ENCODE results near the gene CSNK1A1L.
"Not testable (repeated sequence)": the region's sequence is repeated elsewhere in the genome, so short reads cannot be mapped to it uniquely, and the experiment has no call there.

The CSNK1A1L gene

DNA sequence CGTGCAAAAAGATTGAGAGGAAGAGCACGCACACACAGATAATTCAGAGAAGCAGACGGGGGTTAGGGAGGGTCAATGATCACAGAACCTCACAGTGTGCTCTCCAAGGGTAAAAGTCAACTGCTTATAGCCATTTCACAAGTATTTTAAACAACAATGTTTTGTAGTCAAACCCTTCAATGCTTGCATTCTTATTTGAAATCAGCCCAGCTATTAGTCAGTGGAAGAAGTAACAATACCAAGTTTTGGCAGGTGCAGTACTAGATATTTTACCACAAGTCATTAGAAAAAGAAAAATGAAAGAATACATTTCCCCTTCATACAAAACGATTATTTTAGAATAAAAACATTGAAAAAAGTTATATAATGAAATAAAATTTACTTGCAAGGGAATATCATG lies 2.6 kb downstream of the CSNK1A1L start:
- DNase-seq = no peak

DNA sequence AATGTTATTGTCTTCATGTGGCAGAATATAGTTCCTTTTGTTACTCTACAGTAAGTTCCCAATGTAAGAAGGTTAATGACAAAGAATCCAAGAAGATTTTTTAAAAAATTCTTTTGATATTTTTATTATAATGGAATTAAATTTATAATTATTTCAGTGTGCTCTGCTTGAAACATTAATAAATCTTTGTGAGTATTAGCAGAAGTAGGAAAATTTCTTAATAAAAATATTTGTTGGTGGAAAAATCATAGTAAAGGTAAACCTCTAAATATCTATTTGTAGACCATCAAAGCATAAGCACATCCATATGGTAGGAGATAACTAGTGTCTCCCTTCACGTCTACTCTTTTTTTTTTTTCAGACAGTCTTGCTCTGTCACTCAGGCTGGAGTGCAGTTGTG lies 4.3 kb downstream of the CSNK1A1L start:
- DNase-seq = no peak

DNA sequence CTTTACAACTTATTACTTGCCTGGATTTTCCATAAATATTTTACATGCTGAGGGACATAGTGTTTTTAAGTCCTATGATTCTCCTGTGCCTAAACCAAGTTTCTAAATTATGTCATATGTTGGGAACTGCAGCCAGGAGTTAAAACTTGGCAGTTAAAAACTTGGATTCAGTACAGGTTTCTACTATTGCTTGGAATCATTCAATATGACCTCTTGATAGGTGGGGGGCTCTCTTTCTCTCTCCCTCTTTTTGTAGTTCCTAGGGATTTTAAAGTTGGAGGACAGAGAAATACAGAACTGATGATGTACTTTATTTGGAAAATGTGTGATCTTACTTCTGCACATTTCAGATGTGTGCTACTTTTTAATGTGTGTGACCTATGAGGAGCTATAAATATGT lies 4.7 kb downstream of the CSNK1A1L start:
- no peak for DNase-seq

DNA sequence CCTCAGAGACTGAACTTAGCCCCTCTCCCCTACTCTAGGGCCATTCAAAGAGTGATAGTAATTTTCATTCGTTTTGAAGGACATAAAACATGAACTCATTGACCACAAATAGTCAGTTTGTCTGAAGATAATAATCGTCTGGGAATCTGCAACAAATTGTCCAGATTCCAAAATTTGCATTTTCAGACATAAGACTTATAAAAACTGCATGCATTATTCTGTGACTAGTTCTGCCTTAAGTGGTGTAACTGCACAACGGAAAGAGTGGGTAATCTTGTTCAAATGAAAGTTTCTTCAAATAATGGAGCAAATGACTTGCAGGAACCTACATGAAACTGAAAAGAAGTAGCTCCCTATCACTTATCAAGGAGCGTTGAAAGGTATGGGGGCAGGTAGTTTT lies 8.4 kb downstream of the CSNK1A1L start:
- no peak for DNase-seq

DNA sequence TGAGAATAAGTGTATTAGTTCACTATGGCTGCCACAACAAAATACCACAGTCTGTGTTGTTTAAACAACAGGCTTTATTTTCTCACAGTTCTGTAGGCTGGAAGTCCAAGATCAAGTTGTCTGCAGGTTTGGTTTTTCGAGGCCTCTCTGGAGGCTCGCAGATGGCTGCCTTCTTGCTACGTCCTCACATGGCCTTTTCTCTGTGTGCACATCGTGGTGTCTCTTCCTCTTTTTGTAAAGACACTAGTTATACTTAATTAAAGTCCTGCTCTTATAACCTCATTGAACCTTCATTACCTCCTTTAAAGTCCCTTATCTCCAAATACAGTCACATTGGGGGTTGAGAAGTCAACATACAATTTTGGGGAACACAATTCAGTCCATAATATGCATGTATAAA lies 10.6 kb downstream of the CSNK1A1L start:
- no peak for DNase-seq

DNA sequence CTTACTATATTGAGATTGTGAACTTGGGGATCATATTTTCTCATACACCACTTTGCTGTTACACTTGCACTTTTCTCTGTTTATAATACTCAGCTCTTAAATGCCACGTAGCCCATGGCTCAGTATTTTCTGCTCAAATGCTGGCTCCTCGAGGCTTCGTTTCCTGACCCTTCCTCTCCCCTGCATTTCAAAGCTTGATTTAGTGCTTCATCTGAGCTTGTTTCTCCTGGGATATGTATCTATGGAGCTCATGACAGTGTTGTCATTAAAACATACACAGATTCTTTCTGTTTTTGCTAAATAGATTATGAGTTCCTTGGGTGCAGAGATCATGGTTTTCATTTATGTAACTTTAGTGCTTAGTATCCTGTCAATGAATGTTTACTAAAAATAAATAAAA lies 11.4 kb downstream of the CSNK1A1L start:
- no peak for DNase-seq

DNA sequence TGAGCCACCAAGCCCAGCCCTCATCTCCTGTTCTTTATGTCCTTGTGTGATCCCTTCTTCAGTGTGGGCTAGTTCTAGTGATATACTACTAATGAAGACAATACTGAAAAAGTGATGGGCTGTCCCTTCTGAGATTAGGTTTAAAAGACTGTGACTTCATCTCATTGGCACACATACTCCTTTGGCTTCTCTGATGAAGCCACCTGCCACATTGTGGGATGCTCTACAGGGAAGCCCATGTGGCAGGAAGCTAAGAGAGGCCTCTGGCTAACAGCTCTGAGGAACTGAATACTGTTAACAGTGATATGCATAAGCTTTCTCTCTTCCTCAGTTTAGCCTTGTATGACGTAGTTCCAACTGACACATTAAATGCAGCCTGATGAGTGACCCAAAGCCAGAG lies 13.6 kb downstream of the CSNK1A1L start:
- DNase-seq = no peak

DNA sequence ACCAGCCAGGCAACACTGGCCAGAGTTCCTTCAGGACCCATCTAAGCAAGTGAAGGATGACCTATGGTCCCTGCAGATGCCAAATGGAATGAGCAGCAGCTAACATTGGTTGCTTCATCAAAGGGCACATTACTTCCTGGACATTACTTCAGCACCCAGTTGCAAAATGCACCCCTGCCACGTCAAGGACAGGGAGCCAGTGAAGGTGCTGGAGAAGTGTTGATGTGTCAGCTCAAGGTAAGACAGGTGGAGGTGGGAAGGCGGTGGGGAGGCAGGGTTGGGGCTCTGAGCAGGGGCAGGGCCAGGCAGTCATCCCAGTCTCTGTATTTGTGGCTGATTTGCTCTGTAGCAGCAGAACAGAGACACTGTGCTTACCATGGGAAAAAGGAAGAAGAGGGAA lies 14.6 kb downstream of the CSNK1A1L start:
- no peak for DNase-seq

DNA sequence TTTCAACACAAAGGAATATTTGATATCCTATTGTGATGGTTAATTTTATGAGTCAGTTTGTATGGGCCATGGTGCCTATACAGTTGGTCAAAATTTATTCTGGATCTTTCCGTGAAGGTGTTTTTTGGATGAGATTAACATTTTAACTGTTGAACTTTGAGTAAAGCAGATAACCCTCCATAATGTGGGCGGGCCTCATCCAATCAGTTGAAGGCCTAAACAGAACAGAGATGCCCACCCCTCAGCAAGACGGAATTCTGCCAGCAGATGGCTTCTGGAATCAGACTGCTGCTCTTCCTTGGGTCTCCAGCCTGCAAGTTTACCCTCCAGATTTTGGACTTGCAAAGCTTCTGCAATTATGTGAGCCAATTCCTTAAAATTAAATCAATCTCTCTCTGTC lies 16.0 kb downstream of the CSNK1A1L start:
- no peak for DNase-seq

DNA sequence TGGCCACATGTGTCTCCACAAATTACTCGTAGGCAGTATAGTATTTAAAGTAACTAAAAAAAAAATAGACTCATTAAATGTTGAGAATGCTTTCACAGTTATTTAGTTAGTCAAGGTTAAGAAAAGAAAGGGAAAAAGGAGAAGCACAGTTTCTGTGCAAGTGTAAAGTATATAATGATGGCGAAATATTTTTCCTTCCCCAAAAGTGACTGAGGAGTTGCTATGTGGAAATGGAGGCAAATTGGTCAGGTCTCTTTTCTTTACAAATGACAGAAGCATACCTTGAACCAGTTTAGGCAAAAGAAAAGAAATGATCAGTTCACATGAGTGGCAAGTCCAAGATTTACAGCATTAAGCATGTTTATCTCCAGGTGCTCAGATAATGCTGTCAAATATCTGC lies 18.0 kb downstream of the CSNK1A1L start:
- no peak for DNase-seq

DNA sequence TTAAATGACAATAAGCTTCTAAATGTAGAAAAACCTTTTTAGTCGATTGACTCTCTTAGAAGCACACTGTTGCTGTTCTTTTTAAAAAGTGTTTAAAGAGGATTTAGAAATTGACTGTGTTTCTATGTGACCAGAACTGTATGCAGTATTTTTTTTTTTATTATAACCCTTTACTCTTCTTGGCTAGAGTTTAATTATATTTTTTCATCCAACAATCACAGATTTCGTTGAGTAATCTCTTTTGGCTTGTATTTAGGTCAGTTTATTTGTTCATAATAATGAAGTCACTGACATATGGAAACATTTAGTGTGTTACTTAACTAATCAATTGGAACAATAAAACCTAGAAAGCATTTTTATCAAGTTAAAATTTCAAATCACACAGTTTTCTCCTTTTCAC lies 19.9 kb downstream of the CSNK1A1L start:
- no peak for DNase-seq

DNA sequence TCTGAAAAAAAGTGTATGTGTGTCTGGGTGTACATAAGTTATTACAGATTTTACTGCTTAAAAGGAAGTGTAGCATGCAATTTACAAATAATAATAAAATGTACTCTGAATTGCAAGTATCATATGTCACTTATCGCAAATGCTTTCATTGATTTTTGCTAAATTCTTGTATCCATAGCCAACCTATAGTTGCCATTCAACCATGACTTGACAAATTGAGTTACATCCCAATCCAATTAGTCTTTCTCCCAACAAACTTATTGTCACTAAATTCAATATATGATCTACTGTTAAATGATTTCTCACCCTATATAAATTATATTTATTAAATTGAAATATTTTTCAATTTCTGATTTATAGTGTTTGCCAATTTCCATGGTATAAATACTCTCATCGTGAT lies 28.6 kb downstream of the CSNK1A1L start:
- DNase-seq = no peak

DNA sequence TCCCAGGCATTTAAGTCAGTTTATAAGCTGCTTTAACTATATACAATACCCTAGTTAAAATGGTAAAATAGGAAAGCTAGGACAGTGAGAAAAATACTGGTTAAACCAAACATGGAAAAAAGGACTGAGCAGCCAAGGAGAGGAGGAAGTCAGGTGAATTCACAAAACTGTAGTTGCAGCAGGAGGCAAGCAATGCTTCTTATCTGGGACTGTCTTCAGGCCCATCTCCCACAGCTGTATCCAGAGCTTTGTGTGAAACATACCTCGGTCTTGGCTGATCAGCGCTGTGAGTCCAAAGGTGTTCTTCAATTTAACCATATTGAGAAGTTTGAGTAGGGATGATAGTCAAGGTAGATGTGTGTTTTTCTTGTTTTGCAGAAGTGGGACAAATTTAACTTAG lies 30.3 kb downstream of the CSNK1A1L start:
- DNase-seq = no peak

DNA sequence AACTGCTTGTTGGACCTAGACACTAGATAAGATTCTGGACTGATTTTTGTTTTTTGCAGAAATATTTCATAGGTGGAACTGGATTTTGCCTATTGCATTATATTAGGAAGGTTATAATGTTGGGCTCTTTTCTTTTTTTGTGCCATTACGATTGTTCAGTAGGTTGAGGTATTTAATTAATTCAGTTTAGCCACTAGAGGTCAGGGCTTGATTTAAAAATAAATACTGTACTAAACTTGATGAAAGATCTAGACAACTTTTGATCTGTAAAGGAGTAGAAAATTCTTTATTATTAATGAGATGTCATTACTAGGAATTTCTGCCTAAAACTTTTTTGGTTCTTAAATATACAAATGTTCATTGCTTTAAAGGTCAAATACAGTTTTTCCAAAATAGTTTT lies 30.8 kb downstream of the CSNK1A1L start:
- DNase-seq = no peak

DNA sequence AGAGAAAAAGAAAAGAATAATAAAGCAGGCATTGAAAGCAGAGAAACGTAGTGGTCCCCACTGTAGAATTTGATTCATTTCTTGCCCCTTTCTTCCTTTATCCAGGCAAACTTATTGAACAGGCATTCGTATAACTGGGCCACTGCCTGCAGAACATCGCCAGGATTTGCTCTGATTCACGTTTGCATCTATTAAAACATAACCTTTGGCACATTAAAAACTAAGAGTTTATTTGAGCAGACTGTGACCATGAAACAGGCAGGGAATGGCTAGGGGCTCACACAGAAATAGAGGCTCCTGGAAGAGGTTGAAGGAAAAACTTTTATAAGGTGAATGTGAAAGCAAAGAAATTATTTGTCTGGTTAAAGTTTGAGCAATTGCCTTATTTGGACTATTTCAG lies 33.4 kb downstream of the CSNK1A1L start:
- no peak for DNase-seq

DNA sequence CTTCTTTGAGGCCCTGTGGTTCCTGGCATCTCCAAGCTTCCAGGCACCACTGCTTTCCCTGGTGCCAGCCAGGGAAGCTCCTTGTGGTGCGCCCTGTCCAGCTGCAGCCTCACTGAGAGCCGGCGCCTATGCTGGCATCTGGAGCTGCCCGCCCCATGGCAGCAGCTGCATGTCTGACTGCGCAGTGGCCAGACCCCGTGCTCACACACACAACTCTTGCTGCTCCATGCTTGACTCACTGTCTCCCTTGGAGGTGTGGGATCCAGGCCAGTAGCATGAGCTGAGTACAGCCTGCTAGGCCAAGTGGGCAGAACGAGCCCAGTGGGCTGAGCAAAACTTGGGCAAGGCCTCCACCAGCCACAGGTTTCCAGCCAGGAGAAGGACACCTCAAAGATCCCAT lies 34.5 kb downstream of the CSNK1A1L start:
- no peak for DNase-seq

DNA sequence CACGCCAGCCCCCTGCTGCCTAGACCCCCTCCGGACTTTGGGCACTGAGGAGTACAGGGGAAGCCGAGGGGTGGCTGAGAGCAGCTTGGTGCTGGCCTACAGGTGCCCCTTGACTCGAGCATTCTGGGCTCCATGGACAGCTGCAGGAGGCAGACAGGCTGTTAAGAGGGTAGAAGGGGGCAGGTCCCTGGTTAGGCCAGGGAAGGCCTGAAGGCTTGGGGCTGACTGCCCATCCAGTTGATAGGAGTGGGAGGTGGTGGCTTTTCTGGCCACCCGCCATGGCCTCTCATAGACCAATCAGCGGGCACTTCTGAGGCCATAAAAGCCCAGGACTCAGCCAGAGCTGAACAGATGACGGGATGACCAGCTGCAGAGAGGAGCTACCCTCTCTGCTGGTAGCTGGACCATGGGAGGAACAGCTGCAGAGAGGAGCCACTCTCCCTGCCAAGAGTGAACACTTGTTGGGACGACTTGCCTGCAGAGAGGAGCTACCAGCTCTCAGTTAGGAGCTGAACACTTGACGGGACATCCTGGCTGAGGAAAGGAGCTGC lies 35.2 kb downstream of the CSNK1A1L start:
- DNase-seq = peak; percentile 84

DNA sequence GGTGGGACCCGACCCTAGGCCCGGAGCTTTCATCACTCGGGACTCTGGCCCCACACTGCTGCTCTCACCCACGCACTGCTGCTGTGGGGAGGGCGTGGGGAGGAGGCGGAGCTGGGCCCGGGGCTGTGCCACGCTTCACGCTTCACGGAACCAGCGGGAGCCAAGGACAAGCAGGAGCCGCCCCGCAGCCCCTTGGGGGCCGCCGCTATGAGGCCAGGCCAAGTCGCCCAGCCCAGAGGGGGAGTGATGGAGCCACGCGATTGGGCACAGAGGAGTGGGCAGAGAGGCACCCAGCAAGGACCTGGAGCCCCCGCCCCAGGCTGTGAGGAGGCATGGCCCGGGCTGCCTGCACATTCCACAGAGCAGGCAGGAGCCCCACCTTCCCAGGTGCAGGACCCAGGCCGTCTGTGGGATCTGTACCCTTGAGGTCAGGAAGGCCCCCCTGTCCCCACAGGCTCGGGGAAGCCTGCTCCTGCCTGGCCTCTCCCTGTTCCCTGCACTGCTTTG lies 35.8 kb downstream of the CSNK1A1L start:
- no peak for DNase-seq

DNA sequence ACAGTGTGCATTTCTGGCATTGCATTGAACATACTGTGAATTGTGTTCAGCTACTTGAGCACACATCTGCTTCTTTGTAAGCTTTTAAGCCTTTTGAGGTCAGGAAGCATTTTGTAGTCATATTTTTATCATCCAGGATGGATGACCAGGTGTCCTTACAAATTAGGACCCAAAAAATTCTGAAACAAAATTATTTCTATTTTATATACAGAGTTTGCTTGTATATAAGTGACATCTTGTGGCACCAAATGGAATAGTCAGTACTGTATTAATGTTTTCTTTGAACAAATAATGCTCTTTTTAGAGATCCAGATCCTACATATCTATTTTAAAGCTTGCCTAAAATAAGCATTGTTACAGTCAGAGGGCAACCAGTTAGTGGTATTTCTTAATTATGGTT lies 36.5 kb downstream of the CSNK1A1L start:
- no peak for DNase-seq

DNA sequence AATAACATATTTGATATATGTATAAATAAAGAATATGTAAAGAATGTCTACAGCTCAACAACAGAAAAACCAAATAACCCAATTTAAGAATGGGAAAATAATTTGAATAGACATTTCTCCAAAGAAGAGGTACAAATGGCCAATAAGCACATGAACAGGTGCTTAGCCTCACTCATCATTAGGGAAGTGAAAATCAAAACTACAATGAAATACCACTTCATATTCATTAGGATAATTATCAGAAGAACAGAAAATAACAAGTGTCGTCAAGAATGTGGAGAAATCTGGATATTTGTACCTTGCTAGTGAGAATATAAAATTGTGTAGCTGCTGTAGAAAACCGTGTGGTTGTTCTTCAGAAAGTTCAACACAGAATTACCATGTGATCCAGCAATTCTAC lies 37.6 kb downstream of the CSNK1A1L start:
- no peak for DNase-seq

DNA sequence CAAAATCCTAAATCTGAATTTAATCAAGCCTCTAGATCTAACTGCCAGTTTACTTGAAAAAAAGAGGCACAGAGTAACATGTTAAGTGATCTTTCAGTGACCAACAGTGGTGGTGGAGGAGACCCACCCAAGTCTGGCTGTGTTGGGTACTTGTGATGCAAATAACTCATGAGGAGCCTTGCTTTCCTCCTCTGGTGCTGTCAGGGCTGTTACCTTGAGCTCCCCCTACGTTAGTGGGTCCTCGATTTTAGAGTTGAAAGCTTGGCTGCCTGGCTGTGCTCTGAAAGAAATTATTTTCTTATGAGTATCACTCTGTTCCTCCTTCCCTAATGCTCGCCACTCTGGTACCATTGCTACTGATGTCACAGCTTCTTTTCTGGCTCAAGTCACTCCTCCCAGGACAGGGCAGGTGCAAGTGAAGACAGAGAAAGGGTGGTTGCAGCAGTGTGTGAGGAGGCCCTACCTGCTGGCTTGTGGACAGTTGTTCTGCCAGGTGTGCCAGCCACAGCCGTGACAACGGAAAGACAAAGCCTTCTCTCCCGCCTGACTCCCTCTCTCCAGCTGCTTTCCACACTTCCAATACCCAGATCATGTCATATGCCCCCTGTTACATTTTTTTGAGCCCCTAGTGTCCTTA lies 39.5 kb downstream of the CSNK1A1L start:
- no peak for DNase-seq

DNA sequence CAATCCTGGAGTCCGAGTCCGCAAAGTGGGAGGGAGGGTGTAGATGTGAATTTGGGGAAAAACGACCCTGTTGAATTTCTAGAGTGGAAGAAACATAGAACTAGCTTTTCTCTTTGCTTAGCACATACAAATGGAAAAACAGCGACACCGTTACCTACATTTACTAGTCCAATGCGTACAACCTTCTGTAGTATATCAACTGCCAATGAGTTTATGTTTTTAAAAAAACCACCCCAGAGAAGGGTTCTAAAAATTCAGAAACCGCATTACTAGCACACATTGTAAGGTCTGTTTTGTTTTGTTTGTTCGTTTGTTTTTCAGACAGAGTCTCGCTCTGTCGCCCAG lies 45.6 kb downstream of the CSNK1A1L start:
- no peak for DNase-seq

DNA sequence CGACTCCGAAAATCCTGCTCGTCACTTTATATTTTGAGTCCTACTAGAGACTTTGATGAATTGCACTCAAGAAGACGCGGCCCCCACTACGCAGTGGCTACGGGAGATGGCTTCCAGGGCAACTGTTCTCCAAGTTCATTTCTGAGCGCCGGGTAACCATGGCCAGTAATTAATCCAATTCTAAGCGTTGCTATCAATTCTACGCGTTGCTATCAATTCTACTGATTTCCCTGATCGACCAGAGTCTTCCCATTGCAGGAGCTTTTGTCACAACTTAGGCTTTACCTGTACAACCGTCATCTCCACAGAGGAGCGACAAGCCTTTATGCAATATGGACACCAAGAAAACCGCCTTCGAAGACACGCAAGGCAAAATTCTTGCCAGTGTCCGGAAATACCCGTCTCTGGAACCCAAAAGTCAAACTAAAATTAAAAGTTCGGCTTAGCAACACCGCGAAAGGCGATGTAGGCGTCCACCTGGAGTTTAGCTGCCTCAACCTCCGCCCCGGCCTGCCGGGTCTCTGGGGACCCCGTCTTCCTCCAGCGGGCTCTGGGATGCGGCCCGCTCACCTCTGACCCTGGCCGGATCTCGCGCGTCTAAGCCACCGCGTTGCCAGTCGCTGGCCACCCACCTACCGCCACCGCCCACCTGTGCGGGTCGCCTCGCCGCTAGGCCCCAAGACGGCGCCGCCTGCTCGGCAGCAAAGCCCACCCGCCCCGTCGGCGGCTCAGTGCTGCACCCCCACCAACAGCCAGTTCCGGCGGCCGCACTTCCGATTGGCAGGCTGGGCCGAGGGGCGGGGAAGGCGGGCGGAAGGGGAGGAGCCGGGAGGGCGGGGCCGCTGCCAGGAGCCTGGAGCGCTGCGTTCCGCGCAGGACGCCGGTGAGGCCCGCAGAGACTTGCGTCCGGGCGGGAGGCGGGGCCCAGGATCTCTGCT lies 46.3 kb downstream of the CSNK1A1L start, which contains the start of gene SUPT20H:
Gene SUPT20H (minus strand): TSS at position 779 of the 938 bp plus-strand sequence. CDS start 8,198 bp downstream, outside the sequence.
- peak; percentile 63 for DNase-seq

DNA sequence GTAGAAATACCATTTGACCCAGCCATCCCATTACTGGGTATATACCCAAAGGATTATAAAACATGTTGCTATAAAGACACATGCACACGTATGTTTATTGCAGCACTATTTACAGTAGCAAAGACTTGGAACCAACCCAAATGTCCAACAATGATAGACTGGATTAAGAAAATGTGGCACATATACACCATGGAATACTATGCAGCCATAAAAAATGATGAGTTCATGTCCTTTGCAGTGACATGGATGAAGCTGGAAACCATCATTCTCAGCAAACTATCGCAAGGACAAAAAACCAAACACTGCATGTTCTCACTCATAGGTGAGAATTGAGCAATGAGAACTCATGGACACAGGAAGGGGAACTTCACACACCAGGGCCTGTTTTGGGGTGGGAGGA lies 49.2 kb downstream of the CSNK1A1L start:
- not testable (repeated sequence) for DNase-seq

Data from SHP77 treated with DMSO at 0.1 percent for 48 hours (cell line).